NB4 (cell line): ENCODE measurements around the gene PLA2R1.

ENCODE experiments used
- DNase-seq: peaks from one replicate; pipeline ENCODE4 v3.0.0; 2010; ENCODE audit warnings: low read depth
- H3K4me3 ChIP-seq: one replicate; pipeline ENCODE4 v1.5.1; 2011; ENCODE audit warnings: mild to moderate bottlenecking, low read depth, low read length, moderate library complexity
- MYC ChIP-seq: IDR thresholded peaks from 2 replicates; pipeline ENCODE4 v1.6.1; 2011; ENCODE audit warnings: low read depth, low read length
- POLR2A ChIP-seq: IDR thresholded peaks from 2 replicates; pipeline ENCODE4 v1.6.1; 2011; ENCODE audit warnings: mild to moderate bottlenecking; ENCODE audit not compliant: insufficient read length; ENCODE audit errors: extremely low read depth
- TF ChIP-seq, protein P1 (sequence below): IDR thresholded peaks from 2 replicates; pipeline ENCODE4 v1.6.1; 2011; ENCODE audit warnings: low read depth, low read length
- TF ChIP-seq, protein P2 (sequence below): IDR thresholded peaks from one replicate; pipeline ENCODE4 v1.5.1; 2012; ENCODE audit warnings: low read depth, low read length

The PLA2R1 gene

DNA sequence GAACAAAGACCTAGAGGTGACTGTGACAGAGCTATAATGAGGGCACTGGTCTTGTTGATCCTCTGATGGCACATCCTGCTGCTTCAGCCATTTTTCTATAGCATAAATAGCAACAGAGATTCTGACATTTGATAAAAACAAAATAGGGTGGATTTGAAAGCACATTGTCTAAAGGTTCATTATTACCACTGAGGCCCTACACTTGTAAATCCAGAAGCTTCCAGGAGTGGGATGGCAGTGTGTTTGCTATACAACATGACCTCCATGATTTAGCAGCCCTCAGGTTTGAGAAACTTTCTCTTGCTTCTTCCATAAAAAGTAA, 171.2 kb downstream of the PLA2R1 start:
- TF ChIP-seq MYC, result no peak
- no peak for TF ChIP-seq POLR2A
- TF ChIP-seq, protein P1, sequence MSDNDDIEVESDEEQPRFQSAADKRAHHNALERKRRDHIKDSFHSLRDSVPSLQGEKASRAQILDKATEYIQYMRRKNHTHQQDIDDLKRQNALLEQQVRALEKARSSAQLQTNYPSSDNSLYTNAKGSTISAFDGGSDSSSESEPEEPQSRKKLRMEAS, result no peak
- TF ChIP-seq, protein P2, sequence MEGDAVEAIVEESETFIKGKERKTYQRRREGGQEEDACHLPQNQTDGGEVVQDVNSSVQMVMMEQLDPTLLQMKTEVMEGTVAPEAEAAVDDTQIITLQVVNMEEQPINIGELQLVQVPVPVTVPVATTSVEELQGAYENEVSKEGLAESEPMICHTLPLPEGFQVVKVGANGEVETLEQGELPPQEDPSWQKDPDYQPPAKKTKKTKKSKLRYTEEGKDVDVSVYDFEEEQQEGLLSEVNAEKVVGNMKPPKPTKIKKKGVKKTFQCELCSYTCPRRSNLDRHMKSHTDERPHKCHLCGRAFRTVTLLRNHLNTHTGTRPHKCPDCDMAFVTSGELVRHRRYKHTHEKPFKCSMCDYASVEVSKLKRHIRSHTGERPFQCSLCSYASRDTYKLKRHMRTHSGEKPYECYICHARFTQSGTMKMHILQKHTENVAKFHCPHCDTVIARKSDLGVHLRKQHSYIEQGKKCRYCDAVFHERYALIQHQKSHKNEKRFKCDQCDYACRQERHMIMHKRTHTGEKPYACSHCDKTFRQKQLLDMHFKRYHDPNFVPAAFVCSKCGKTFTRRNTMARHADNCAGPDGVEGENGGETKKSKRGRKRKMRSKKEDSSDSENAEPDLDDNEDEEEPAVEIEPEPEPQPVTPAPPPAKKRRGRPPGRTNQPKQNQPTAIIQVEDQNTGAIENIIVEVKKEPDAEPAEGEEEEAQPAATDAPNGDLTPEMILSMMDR, result no peak
- DNase-seq, result no peak

DNA sequence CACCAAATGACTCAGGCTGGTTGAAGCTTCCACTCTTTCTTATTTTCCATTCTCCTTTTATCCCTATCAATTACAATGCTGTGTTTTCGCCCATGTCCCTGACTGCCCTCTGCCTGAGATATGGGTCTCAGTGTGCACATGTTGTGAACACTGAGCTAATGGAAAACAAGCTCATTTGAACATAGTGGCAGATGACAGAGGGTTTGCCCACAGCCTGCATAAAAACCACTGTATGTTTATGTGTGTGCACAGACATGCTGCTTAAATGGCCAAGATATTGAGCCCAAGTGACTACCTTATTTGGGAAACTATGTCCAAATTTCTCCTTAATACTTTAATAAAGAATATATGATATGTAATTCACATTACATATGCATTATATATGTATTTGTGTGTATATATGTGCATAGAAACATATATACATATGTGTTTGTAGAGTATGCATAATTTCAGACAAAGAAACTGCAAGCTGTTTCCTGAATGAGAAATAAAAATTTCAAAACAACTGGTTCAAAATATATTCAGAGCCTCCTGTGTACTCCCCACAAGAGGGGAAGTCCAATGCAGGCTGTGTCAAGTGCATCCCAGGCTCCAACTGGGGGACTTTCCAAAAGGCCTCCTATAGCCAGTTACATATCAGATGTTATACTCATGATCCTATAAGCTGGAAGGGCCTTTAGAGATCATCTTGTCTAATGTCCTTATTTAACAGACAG, 171.7 kb downstream of the PLA2R1 start:
- no peak for DNase-seq
- H3K4me3 ChIP-seq, result no peak overlapping the region
- no peak for TF ChIP-seq POLR2A
- TF ChIP-seq, protein P1, result no peak
- TF ChIP-seq, protein P2, result no peak
- no peak for TF ChIP-seq MYC

More for the DNA sequence above, 171.2 kb downstream of the PLA2R1 start:
- no peak overlapping the region for H3K4me3 ChIP-seq

DNA sequence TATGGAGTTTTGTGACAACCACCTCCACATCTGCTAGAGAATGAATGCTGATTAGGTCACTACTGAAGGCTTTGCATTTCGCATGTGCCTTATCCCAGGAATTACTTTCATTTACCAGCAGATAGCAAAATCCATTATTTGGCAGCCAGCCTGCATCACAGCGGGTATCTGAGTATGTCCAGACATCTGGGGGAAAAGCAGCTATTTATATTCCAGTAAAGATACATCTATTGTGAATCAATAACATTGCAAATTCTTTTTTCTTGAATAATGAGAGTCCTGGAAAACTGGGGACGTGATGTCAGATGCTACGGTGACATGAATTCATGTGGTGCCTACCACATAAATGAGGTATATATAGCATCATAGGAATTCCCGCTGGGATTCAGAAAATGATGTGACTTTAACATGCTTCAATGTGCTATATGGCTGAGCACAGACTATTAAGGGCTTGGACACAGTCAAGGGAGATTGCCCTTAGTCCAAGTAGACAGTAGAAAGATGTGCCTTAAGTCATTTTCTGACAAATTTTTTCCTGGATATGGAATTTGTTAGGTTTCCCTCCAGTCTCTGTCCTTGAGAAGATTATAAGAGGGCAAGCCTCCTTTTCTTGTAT, 180.2 kb downstream of the PLA2R1 start:
- TF ChIP-seq, protein P2, result no peak
- no peak for TF ChIP-seq MYC
- TF ChIP-seq, protein P1, result no peak
- no peak for TF ChIP-seq POLR2A
- no peak for DNase-seq
- H3K4me3 ChIP-seq, result no peak overlapping the region
